SHP77 (cell line): ENCODE measurements around the gene RNF115.
"Not testable (repeated sequence)": the region's sequence is repeated elsewhere in the genome, so short reads cannot be mapped to it uniquely, and the experiment has no call there.

ENCODE experiments used
- DNase-seq, 2 experiments: peaks; one replicate each; lab custom pipeline; 2025; lab: John Stamatoyannopoulos, UW

The RNF115 gene

GRCh38 chr1:145777357-145778145, 46.3 kb downstream of the RNF115 start:
- DNase-seq: no peak

GRCh38 chr1:145773423-145773822, 50.5 kb downstream of the RNF115 start:
- no peak for DNase-seq

DNA sequence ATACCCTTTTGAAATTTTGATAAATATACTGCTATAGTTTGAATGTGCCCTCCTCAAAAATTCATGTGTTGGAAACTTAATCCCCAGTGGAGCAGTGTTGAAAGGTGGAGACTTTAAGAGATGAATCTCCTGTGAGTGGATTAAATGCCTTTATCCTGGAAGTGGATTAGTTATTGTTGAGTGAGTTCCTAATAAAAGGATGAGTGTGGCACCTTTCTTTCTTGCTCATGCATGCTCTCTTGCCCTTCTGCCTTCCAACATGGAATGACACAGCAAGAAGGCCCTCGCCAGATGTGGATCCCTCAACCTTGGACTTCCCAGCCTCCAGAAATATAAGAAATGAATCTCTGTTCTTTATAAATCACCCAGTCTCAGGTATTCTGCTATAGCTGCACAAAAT, 52.8 kb downstream of the RNF115 start:
- no peak for DNase-seq

DNA sequence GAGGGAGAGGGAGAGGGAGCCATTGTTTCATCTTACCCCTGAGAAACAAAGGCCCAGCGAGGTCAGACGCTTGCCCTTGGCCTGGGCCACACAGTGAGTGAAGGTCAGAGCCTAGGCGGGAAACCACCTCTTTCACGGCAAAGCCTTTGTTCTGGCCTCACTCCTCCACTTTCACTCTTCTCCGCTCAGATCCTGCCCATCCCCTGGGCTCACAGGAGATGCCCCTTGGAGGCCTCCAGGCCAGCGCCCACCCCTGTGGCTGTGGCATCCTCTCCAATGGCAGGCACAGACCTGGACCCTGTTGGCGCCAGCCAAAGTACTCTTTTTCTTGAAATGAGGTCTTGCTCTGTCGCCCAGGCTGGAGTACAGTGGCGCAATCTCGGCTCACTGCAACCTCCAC, 55.9 kb downstream of the RNF115 start:
- not testable (repeated sequence) for DNase-seq

GRCh38 chr1:145766926-145767325, 57.0 kb downstream of the RNF115 start:
- not testable (repeated sequence) for DNase-seq

DNA sequence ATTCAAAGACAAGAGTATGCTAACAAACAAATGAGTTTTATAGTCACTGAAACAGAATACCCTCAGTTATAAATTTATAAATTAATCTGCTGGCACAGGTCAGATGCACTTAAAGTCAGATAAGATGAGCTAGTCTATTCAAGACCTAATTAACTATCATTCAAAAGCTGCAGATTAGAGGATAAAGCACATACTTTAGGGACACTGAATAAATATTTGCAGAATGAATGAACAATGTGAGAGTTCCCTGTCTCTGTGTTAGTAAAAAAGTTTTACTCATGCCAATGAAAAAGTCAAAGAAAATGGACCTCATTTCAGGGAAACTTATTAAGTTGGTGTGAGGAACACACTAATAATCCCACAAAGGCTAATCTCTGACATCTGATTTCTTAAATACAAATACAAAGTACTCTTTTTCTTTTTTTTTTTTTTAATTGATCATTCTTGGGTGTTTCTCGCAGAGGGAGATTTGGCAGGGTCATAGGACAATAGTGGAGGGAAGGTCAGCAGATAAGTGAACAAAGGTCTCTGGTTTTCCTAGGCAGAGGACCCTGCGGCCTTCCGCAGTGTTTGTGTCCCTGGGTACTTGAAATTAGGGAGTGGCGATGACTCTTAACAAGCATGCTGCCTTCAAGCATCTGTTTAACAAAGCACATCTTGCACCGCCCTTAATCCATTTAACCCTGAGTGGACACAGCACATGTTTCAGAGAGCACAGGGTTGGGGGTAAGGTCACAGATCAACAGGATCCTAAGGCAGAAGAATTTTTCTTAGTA, 58.1 kb downstream of the RNF115 start:
- not testable (repeated sequence) for DNase-seq

DNA sequence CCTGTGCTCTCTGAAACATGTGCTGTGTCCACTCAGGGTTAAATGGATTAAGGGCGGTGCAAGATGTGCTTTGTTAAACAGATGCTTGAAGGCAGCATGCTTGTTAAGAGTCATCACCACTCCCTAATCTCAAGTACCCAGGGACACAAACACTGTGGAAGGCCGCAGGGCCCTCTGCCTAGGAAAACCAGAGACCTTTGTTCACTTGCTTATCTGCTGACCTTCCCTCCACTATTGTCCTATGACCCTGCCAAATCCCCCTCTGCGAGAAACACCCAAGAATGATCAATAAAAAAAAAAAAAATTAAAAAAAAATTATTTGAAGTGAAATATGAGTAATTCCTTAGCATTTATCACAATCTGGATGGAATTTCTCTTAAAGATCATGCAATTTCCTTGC, 58.8 kb downstream of the RNF115 start:
- DNase-seq: not testable (repeated sequence)

- not testable (repeated sequence) for DNase-seq
Measured at GRCh38 chr1:145764231-145764940, 59.5 kb downstream of the RNF115 start.

GRCh38 chr1:145762001-145762400, 61.9 kb downstream of the RNF115 start:
- DNase-seq: not testable (repeated sequence)

GRCh38 chr1:145761498-145761897, 62.4 kb downstream of the RNF115 start:
- DNase-seq: not testable (repeated sequence)

- DNase-seq: not testable (repeated sequence)
Measured at GRCh38 chr1:145760395-145760949, 63.4 kb downstream of the RNF115 start.

GRCh38 chr1:145759721-145760120, 64.2 kb downstream of the RNF115 start:
- no peak for DNase-seq

DNA sequence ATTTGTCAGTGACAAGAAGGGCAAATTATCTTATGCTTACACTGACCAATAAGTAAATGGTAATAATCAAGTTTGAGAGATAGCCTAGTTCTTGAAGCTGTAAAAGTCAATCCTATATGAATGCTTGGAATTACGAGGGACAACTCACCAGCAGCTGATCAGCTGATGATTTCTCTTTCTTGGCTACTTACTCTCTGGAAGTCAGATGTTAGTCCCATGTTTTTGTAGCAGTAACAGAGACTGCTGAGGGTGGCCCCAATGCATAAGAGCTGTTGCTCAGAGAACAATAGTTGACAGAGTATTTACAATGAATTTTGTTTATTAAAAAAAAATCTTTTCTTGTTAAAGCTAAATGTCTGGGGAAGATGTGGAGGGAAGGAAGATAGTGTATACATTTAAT, 65.3 kb downstream of the RNF115 start:
- DNase-seq: no peak

- no peak for DNase-seq
Measured at GRCh38 chr1:145758116-145758515, 65.8 kb downstream of the RNF115 start.

DNA sequence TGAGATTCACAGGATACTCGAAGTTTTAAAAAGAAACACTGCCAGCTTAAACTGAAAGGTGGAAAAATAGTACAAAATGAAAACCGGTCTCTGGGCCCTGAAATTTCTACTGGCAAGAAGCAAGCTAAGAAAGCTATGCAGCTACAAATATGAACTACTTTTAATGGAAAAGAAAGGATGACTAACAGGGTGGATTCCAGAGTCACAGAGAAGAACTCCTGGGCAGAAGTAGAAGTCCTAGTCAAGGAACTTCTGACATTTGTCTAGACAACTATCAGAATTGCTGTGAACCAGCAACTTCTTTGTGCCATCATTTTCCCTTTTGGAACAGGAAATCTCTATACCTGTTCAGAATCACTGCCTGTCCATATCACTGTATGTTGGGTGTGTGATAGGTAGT, 66.5 kb downstream of the RNF115 start:
- no peak for DNase-seq

DNA sequence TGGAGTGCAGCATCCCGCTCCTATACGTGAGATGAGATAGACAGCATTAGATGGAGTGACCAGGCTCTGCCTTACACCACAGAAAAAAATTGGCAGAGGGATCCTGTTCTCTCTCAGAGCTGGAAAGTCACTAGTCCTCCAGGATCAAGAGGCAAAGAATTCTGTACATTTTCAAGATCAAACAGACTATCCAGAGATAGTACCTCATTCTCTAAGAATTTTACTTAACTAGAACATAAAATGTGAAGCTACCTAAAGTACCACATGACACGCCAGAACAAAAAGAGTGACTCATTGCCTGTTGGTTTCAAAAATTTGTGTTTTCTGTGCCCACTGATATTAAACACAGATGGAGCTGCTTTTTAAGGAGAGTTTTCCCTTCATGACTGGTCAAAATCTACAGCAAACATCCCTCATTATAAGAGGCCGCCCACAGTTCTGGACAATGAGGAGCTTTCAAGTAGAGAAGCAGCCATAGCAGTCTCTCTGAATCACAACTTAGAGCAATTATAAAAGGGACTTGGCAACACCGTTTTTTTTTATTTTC, 72.3 kb downstream of the RNF115 start:
- DNase-seq: no peak

DNA sequence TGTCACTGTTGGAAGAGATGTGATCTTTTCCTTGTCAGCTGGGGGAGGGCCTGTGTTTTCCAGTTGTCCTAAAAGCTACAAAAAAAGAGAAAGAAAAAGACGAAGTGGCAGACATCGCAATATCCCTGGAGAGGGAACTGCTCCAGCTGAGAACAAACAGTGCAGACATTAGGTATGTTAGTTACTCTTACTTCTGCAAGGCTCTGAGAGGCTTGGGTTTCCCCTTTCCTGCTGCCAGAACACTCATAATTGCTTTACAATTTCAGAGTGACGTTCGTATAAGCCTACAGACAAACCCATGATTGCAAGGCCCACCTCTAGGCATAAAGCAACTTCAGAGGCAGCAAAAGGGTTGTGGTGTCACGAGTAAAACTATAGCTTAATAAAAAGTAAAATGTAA, 73.5 kb downstream of the RNF115 start:
- DNase-seq: no peak

DNA sequence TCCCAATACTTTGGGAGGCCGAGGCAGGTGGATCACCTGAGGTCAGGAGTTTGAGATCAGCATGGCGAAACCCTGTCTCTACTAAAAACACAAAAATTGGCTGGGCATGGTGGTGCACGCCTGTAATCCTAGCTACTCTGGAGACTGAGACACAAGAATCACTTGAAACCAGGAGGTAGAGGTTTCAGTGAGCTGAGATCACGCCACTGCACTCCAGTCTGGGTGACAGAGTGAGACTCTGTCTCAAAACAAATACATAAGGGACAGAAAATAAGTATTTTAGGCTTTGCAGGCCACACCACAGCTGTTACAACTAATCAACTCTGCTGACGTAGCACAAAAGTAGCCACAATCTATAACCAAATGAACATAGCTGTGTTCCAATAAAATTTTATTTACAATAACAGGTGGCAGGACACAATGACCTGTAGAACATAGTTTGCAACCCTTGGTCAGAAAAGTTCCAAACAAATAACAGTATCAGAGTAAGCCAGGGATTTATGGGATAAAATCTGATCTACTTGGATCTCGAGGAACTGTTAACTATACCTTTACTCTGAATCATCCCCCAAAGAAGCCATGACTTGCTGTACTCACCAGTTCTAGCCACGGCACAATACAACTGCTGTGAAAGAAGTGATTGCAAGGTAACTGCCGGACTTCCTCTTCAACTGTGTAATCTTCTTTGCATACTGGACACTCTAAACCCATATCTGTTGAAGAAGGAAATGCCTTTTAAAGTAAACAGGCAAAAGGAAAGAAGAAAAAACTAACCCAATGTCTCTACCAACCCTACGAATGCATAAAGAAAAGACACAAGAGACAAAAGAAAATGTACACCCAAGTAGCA, 76.3 kb downstream of the RNF115 start:
- DNase-seq: no peak

DNA sequence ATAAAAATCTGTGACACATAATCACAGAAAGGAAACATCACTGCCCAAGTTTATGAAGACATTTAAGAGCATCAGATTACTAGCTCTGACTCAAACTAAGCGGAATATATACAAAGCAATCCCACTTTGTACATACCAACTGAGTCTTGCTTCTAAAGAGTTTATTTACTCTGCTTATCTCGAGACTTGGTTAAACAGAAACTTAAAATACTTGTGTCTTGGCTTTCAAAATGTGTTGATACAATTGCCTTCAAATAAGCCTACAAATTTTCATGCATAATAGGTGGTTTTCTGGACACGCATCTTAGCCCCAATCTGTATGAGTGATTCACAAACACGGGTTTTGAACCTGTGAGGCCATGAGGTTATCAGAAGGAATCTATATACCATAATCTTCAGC, 83.6 kb downstream of the RNF115 start:
- DNase-seq: no peak

DNA sequence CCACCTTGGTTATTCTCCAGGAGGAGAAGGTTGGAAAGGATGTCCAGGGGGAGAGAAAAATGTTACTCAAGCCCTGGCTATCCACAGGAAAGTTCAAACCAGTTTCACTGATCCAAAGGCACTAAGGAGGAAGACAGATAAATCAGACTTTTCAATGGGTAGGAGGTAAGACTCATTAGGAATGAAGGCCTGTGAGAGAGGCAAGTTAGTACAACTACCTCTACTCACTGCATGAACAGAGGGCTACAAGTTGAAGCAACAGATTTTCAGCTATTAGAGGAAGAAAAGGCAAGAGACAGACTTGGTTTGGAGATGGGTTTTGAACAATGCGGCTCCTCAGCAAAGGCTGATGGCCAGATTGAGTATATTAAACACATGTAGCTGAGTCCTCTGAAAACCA, 87.7 kb downstream of the RNF115 start:
- DNase-seq: no peak

DNA sequence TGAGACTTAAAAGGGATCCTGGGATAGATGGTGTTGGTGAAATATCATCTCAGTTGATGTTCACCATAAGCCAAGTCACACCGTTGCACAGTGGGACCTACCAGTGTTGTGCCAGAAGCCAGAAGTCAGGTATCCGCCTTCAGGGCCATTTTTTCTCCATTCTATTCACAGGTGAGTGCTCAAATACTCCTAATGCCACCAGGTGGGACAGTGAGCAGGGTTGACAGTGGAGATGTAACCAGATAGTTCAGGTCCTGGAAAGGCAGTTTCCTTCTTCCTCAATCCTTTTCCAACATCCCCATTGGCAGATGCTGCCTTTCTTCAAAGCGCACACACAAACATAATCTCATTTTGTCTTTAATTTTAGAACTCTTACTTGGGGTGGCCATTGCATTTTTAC, 93.0 kb downstream of the RNF115 start:
- DNase-seq: no peak
